ENCODE measurements around the gene FGFRL1.

GRCh38 chr4:1056671-1057402 is 45.4 kb downstream of the FGFRL1 start:
- TF ChIP-seq, protein P1, sequence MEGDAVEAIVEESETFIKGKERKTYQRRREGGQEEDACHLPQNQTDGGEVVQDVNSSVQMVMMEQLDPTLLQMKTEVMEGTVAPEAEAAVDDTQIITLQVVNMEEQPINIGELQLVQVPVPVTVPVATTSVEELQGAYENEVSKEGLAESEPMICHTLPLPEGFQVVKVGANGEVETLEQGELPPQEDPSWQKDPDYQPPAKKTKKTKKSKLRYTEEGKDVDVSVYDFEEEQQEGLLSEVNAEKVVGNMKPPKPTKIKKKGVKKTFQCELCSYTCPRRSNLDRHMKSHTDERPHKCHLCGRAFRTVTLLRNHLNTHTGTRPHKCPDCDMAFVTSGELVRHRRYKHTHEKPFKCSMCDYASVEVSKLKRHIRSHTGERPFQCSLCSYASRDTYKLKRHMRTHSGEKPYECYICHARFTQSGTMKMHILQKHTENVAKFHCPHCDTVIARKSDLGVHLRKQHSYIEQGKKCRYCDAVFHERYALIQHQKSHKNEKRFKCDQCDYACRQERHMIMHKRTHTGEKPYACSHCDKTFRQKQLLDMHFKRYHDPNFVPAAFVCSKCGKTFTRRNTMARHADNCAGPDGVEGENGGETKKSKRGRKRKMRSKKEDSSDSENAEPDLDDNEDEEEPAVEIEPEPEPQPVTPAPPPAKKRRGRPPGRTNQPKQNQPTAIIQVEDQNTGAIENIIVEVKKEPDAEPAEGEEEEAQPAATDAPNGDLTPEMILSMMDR (IDR thresholded peaks at IDR 0.05; ENCODE audit: low read depth, low read length), result no peak
- TF ChIP-seq POLR2A (IDR thresholded peaks at IDR 0.05; ENCODE audit: extremely low read depth, insufficient read length), result no peak
- TF ChIP-seq MYC (IDR thresholded peaks at IDR 0.05; ENCODE audit: low read depth, low read length), result no peak

Data from NB4 (cell line).